Subcutaneous adipose tissue (tissue), 4 donors: ENCODE measurements around the gene DNAJB6. TPM values are rescaled to one million over a fixed set of nuclear protein-coding genes. Genes with fewer than 3 reads are reported as not detected.

Experiments
- CTCF ChIP-seq: fragments of 450-650 bp; IDR thresholded peaks from one replicate; pipeline ENCODE4 v1.5.1; 2016; ENCODE audit warnings: low read depth, mild to moderate bottlenecking, control low read depth, antibody characterized with exemption, moderate library complexity
- total RNA-seq, 4 donors: library from RNA; depleted of rRNA; stranded (reverse); fragments of >200 nt; gene quantifications; one replicate each; pipeline ENCODE4 v1.1.0, GENCODE V29; 2016

Gene DNAJB6
- total RNA-seq, 4 donors from 2014 or later: 87.5 to 138 (median 92.7) TPM

- TF ChIP-seq CTCF: no peak
Observed at GRCh38 chr7:157310676-157311185, 26.1 kb upstream of the DNAJB6 start.

DNA sequence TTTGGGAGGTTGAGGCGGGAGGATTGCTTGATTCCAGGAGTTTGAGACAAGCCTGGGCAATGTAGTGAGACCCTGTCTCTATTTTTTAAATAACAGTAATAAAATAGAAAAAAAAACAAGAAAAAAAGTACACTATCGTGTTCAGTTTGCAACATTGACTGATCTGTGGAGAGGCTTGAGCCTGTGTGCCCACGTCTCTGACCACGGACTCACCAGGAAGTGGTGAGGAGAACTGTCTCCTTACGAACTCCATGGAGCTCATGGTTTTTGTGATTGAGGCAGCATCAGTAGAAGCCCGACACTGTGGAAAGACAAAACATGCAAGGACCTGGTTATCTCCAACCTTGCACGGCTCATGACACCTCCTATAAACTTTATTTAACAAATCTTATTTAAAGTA, 23.9 kb upstream of the DNAJB6 start:
- no peak for TF ChIP-seq CTCF

DNA sequence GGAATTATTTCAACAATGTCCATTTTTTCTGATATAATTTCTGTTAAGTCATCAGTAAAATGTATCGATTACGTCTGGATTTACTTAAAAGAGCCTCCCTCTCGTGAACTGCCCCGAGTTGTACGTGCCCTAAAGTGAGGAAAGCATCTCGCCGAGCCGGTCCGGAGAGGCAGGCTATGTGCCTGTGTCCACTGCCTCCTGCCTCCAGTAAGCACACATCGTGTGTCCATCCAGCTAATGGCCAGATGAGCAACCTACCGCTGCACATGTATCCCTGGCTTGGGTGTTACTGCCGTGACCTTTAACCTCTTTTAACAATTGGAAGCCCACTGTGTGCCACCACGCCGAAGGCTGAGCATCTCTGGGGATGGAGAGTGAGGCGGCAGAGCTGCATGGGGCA, 23.2 kb upstream of the DNAJB6 start:
- no peak for TF ChIP-seq CTCF

DNA sequence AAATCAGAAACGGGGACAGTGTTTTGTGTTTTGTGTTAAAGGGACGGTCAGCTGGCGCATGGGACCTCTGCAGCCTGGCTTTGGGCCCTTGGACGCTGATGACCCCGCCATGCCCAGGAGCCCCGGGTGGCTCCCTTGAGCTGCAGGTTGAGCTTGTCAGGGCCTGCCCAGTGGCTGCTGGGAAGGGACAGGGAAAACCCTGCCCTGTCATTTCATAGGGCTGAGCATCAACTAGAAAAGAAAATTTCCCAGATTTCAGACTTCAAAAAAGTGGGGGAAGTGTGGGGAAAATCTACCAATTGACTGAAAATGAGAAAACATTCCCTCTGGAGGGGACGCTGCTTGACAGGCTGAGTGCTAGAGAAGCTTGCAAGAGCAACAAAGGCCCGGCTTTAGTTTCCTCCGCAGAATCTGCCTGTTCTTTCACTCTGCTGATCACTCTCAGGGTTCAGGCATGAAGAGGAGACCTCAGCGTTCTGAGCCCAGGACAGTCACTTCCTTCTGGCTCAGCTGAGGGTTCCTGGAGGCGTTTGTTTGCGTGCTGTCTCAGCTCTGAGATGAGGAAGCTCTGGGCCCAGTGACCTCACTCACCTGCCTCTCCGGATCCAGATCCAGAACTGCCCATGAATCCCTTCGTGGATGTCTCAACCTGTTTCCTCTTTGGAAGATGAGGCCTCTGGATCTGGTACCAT, 18.6 kb upstream of the DNAJB6 start:
- no peak for TF ChIP-seq CTCF

DNA sequence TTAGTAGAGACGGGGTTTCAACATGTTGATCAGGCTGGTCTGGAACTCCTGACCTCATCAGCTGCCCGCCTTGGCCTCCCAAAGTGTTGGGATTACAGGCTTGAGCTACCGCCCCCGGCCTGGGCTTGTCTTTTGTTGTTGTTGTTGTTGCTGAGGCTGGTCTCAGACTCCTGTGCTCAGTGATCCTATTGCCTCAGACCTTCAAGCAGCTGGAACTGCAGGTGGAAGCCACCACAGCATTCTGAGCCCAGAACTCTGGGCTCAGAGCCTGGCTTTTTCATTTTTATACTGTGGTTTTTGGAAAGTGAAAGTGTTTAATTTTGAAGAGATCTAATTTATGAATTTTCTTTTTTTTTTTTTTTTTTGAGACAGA, 16.2 kb upstream of the DNAJB6 start:
- no peak for TF ChIP-seq CTCF

- no peak for TF ChIP-seq CTCF
Observed at GRCh38 chr7:157323401-157323800, 13.4 kb upstream of the DNAJB6 start.

DNA sequence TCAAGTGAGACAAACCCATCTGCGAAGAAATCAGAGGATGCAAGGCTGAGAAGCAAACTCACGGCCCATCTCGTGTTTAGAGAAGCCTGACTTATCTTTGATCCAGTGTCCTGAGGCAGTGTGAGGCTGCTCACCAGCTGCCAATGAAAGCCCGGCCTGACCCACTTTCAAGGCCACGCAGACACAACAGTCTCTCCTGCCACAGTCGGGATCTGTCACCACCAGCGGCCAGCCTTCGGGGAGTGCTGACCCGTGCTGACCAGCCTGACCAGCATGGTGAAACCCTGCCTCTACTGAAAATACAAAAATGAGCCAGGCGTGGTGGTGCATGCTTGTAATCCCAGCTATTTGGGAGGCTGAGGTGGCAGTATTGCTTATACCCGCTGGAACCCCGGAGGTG, 7.4 kb upstream of the DNAJB6 start:
- no peak for TF ChIP-seq CTCF
